GM18873 (cell line): ENCODE results near the gene PHF5A.

Experiments used
- ATAC-seq: cut with Tn5 transposase; IDR thresholded peaks from one replicate; pipeline ENCODE4 v1.9.1; 2021; ENCODE audit warnings: mild to moderate bottlenecking, moderate library complexity, moderate number of reproducible peaks; ENCODE audit not compliant: unreplicated experiment, low FRiP score

Gene PHF5A

GRCh38 chr22:41425660-41426365 lies 42.7 kb downstream of the PHF5A start:
- ATAC-seq, result no peak

GRCh38 chr22:41418717-41419116 lies 49.8 kb downstream of the PHF5A start:
- no peak for ATAC-seq

- no peak for ATAC-seq
These were observed 50.7 kb downstream of the PHF5A start for GRCh38 chr22:41417622-41418390.

GRCh38 chr22:41415554-41415953 lies 52.9 kb downstream of the PHF5A start:
- no peak for ATAC-seq

GRCh38 chr22:41411021-41411851 lies 57.3 kb downstream of the PHF5A start:
- no peak for ATAC-seq

GRCh38 chr22:41410311-41410751 lies 58.2 kb downstream of the PHF5A start:
- no peak for ATAC-seq
